CD14-positive monocyte (primary cell): ENCODE measurements around the gene GPR161. TPM values are rescaled to one million over a fixed set of nuclear protein-coding genes. Genes with fewer than 3 reads are reported as not detected.
A peak's percentile ranks its signal among the peaks of the same experiment; 100 is the strongest.

Source experiments
- DNase-seq, 3 donors: peaks; one replicate each; pipeline ENCODE4 v3.0.0-alpha.2; 2011 to 2022
- H2AFZ ChIP-seq: 2 replicates; pipeline ENCODE4 v1.6.0; 2012; ENCODE audit warnings: mild to moderate bottlenecking, low read depth, low read length, inconsistent platforms; ENCODE audit not compliant: insufficient read depth, poor library complexity, severe bottlenecking
- H3K27ac ChIP-seq, 2 donors: 1 replicate in 1 of 2; 2 replicates in 1 of 2; pipeline ENCODE4 v1.5.1; 2012 to 2013; ENCODE audit warnings: low read length in 2 of 2, control low read depth in 1 of 2, inconsistent platforms in 1 of 2, low read depth in 1 of 2, mild to moderate bottlenecking in 1 of 2
- H3K27me3 ChIP-seq, 2 donors: one replicate each; pipeline versions ENCODE4 v1.6.0 to v1.6.1; 2011 to 2013; ENCODE audit warnings: low read length in 2 of 2; ENCODE audit not compliant: control insufficient read depth in 2 of 2, insufficient read depth in 2 of 2
- H3K36me3 ChIP-seq, 2 donors: replicated peaks in 1 of 2; 1 replicate in 1 of 2; 2 replicates in 1 of 2; pipeline versions ENCODE4 v1.5.1 to v1.6.1; 2012 to 2013; ENCODE audit warnings: low read length in 2 of 2, control low read depth in 1 of 2, inconsistent platforms in 1 of 2, mild to moderate bottlenecking in 1 of 2; ENCODE audit not compliant: insufficient read depth in 2 of 2, control insufficient read depth in 1 of 2
- H3K4me1 ChIP-seq, 2 donors: 1 replicate in 1 of 2; 2 replicates in 1 of 2; pipeline versions ENCODE4 v1.5.1 to v1.6.1; 2012 to 2013; ENCODE audit warnings: low read length in 2 of 2, control low read depth in 1 of 2, inconsistent platforms in 1 of 2, mild to moderate bottlenecking in 1 of 2, moderate library complexity in 1 of 2; ENCODE audit not compliant: insufficient read depth in 2 of 2, control insufficient read depth in 1 of 2
- H3K4me2 ChIP-seq: replicated peaks from 2 replicates; pipeline ENCODE3; 2012; ENCODE audit warnings: low read length, moderate library complexity, mild to moderate bottlenecking; ENCODE audit not compliant: poor library complexity, severe bottlenecking; ENCODE audit errors: extremely low read depth
- H3K4me3 ChIP-seq, 3 experiments: fragments of 200-600 bp in 1 of 3; sonication (generic) in 1 of 3; replicated peaks in 1 of 3; 1 replicate in 2 of 3; 2 replicates in 1 of 3; pipeline ENCODE4 v1.5.1; 2011 to 2013; ENCODE audit warnings: low read length in 3 of 3, mild to moderate bottlenecking in 3 of 3, control low read depth in 2 of 3, low read depth in 2 of 3, inconsistent platforms in 1 of 3, moderate library complexity in 1 of 3
- H3K79me2 ChIP-seq: 2 replicates; pipeline ENCODE4 v1.6.0; 2012; ENCODE audit warnings: mild to moderate bottlenecking, control low read depth, inconsistent platforms, low read length, moderate library complexity; ENCODE audit not compliant: insufficient read depth
- H3K9ac ChIP-seq: 2 replicates; pipeline ENCODE4 v1.6.0; 2017; ENCODE audit warnings: low read length, mild to moderate bottlenecking; ENCODE audit not compliant: insufficient read depth, poor library complexity, severe bottlenecking
- H3K9me3 ChIP-seq, 2 donors: replicated peaks in 1 of 2; 1 replicate in 1 of 2; 2 replicates in 1 of 2; pipeline versions ENCODE4 v1.5.1 to v1.6.1; 2012 to 2013; ENCODE audit warnings: low read length in 2 of 2, control low read depth in 1 of 2; ENCODE audit not compliant: control insufficient read depth in 1 of 2, insufficient read depth in 1 of 2
- H4K20me1 ChIP-seq: 2 replicates; pipeline ENCODE4 v1.6.0; 2012; ENCODE audit warnings: mild to moderate bottlenecking, low read length, control low read depth, moderate library complexity; ENCODE audit not compliant: insufficient read depth
- H3K27ac Mint-ChIP-seq, 7 donors: one replicate each; pipeline ENCODE4 v1.8.0; 2020; ENCODE audit warnings: mild to moderate bottlenecking in 7 of 7, mixed read lengths in 7 of 7, moderate library complexity in 6 of 7, inconsistent platforms in 2 of 7
- H3K27me3 Mint-ChIP-seq, 3 donors: one replicate each; pipeline ENCODE4 v1.8.0; 2021 to 2022; ENCODE audit warnings: low read depth in 3 of 3, mild to moderate bottlenecking in 3 of 3, mixed read lengths in 3 of 3, moderate library complexity in 3 of 3, inconsistent platforms in 1 of 3
- H3K36me3 Mint-ChIP-seq, 2 donors: one replicate each; pipeline ENCODE4 v1.8.0; 2020; ENCODE audit warnings: mixed read lengths in 2 of 2, inconsistent platforms in 1 of 2, mild to moderate bottlenecking in 1 of 2
- H3K4me1 Mint-ChIP-seq: one replicate; pipeline ENCODE4 v1.8.0; 2020; ENCODE audit warnings: mild to moderate bottlenecking, mixed read lengths
- H3K4me3 Mint-ChIP-seq, 2 donors: one replicate each; pipeline ENCODE4 v1.8.0; 2020; ENCODE audit warnings: mild to moderate bottlenecking in 2 of 2, mixed read lengths in 2 of 2, moderate library complexity in 1 of 2
- H3K9me3 Mint-ChIP-seq, 7 donors: one replicate each; pipeline ENCODE4 v1.8.0; 2020 to 2022; ENCODE audit warnings: mixed read lengths in 7 of 7, mild to moderate bottlenecking in 6 of 7, moderate library complexity in 6 of 7, inconsistent platforms in 2 of 7
- WGBS: methylation state at CpG from one replicate; pipeline ENCODE4 v1.1.5; 2013; ENCODE audit warnings: missing lambda C conversion rate; ENCODE audit not compliant: insufficient coverage; 5-methylcytosine and 5-hydroxymethylcytosine counted together
- intact Hi-C, 2 donors: fragments of 100-400 bp; cut with micrococcal nuclease; formaldehyde crosslinking; loops; one replicate each; pipeline versions ENCODE4 v1.15.0 to v1.15.1; 2023
- polyA plus RNA-seq, 3 donors: library from polyadenylated mRNA; depleted of rRNA in 1 of 3; unstranded in 2 of 3; stranded (reverse) in 1 of 3; fragments of 300-500 nt in 2 of 3; fragments of >200 nt in 1 of 3; fragmentation: Illumina TruSeq in 2 of 3; gene quantifications; 1 replicate in 2 of 3; 2 replicates in 1 of 3; pipeline ENCODE4 v1.2.3, GENCODE V29; 2012 to 2021
- TF ChIP-seq, protein P1 (sequence below): fragments of 200-600 bp; IDR thresholded peaks from one replicate; pipeline ENCODE4 v1.8.0; 2022; ENCODE audit warnings: antibody characterized with exemption, mild to moderate bottlenecking

The GPR161 gene
- polyA plus RNA-seq, 3 donors = 0.65 TPM; not detected in 2

DNA sequence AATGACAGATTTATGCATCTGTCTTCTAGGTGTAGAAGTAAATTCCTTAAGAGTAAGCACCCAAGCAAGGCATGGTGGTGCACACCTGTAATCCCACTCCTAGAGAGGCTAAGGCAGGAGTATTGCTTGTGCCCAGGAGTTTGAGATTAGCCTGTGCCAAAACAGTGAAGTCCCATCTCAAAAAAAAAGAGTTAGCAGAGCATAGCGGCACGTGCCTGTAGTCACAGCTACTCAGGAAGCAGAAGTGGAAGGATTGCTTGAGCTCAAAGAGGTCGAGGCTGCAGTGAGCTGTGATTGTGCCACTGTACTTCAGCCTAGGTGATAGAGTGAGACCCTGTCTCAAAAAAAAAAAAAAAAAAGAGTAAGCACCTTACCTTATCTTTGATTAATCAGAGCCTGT lies 26.9 kb upstream of the GPR161 start:
- Mint-ChIP-seq H3K27me3 (peaks cover 0 to 4% (median 4%) of the 10 kb centered on the region in 3 donors), H3K4me1 (peaks cover 21% of the 10 kb centered on the region), H3K9me3 (peaks cover 14 to 25% (median 17%) of the 10 kb centered on the region in 7 donors), H3K36me3 (no peaks in the 10 kb centered on the region), H3K27ac (peak overlapping the region in 1 of 7 donors; percentile 29), H3K4me3 (no peak overlapping the region)
- Histone ChIP-seq H3K9ac (no peak overlapping the region), H3K4me1 (peaks cover 16 to 17% of the 10 kb centered on the region in 2 donors), H3K27ac (no peak overlapping the region), H3K27me3 (no peaks in the 10 kb centered on the region), H3K79me2 (no peaks in the 10 kb centered on the region), H3K4me2 (no peak overlapping the region), H3K9me3 (peaks cover 11 to 14% of the 10 kb centered on the region in 2 donors), H2AFZ (peak overlapping the region; percentile 57), H3K4me3 (no peak overlapping the region), H3K36me3 (no peaks in the 10 kb centered on the region), H4K20me1 (no peaks in the 10 kb centered on the region)
- DNase-seq = peak in 1 of 3 donors; percentile 27
- intact Hi-C loops = loop anchor here in 1 of 2 donors (2.0 kb wide), 1 partner anchor 25 kb away; no protein-coding TSS in a partner anchor
- WGBS = 0% methylated on average over 2 of the region's 3 CpGs
- TF ChIP-seq, protein P1, sequence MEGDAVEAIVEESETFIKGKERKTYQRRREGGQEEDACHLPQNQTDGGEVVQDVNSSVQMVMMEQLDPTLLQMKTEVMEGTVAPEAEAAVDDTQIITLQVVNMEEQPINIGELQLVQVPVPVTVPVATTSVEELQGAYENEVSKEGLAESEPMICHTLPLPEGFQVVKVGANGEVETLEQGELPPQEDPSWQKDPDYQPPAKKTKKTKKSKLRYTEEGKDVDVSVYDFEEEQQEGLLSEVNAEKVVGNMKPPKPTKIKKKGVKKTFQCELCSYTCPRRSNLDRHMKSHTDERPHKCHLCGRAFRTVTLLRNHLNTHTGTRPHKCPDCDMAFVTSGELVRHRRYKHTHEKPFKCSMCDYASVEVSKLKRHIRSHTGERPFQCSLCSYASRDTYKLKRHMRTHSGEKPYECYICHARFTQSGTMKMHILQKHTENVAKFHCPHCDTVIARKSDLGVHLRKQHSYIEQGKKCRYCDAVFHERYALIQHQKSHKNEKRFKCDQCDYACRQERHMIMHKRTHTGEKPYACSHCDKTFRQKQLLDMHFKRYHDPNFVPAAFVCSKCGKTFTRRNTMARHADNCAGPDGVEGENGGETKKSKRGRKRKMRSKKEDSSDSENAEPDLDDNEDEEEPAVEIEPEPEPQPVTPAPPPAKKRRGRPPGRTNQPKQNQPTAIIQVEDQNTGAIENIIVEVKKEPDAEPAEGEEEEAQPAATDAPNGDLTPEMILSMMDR = no peak

DNA sequence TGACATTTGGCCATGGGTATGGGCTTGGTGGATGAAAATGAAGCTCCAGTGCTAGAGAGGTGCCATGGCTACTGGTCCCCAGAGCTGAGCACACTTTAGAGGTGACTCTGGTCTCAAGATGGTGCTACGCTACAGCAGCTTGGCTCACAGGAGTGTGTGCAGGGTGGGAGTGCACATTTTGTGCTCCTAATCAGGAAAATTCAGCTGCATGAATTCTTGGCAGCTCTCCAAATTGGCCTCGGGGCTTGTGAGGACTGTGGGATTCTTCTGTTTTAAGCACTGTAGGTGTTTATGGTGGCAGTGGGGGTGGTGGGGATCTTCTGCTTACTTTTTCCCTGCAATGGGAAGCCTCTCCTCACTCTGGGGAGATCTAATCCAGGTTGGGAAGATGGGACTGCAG lies 24.7 kb upstream of the GPR161 start:
- no peak overlapping the region for H3K4me3 ChIP-seq
- Mint-ChIP-seq H3K4me1 (peaks cover 21% of the 10 kb centered on the region), H3K9me3 (peaks cover 25 to 42% (median 35%) of the 10 kb centered on the region in 7 donors), H3K36me3 (peaks cover 0 to 2% of the 10 kb centered on the region in 2 donors), H3K27me3 (peaks cover 0 to 2% (median 1%) of the 10 kb centered on the region in 3 donors), H3K27ac (no peak overlapping the region), H3K4me3 (no peak overlapping the region)
- 93% methylated on average over 2 of the region's 2 CpGs for WGBS
- TF ChIP-seq, protein P1 = no peak
- no peak overlapping the region for H3K27ac ChIP-seq
- no peaks in the 10 kb centered on the region for H3K79me2 ChIP-seq
- no peak overlapping the region for H2AFZ ChIP-seq
- H3K27me3 ChIP-seq = no peaks in the 10 kb centered on the region
- H3K4me1 ChIP-seq = peaks cover 16 to 17% of the 10 kb centered on the region in 2 donors
- no peak overlapping the region for H3K4me2 ChIP-seq
- H3K9me3 ChIP-seq = peaks cover 14 to 25% of the 10 kb centered on the region in 2 donors
- DNase-seq = no peak
- no peaks in the 10 kb centered on the region for H4K20me1 ChIP-seq
- H3K9ac ChIP-seq = no peak overlapping the region
- intact Hi-C loops = no loop called here
- H3K36me3 ChIP-seq = no peaks in the 10 kb centered on the region
